ENCODE results near the gene CORO1C.

- TF ChIP-seq CTCF (IDR thresholded peaks at IDR 0.05) (no peak), BCL3 (IDR thresholded peaks at IDR 0.05) (no peak), POLR2AphosphoS2 (conservative IDR thresholded peaks at IDR 0.05; ENCODE audit: low read length) (no peak), RNF2 (IDR thresholded peaks at IDR 0.05; ENCODE audit: borderline replicate concordance, low read depth) (no peak), PBX3 (IDR thresholded peaks at IDR 0.05) (no peak), PHF8 (IDR thresholded peaks at IDR 0.05; ENCODE audit: borderline replicate concordance, low read depth) (no peak), POLR2A (IDR thresholded peaks at IDR 0.05; ENCODE audit: low read length) (no peak), REST (IDR thresholded peaks at IDR 0.05) (no peak), RFX5 (IDR thresholded peaks at IDR 0.05) (no peak), HEYL (CRISPR knock-in tag; IDR thresholded peaks at IDR 0.05) (no peak), RAD21 (conservative IDR thresholded peaks at IDR 0.05 in 1 of 2, IDR thresholded peaks at IDR 0.05 in 1 of 2) (no peak), JUN (IDR thresholded peaks at IDR 0.05) (no peak), SMC3 (IDR thresholded peaks at IDR 0.05) (no peak), EP300 (IDR thresholded peaks at IDR 0.05) (no peak)
Observed at GRCh38 chr12:108770963-108771362, 39.6 kb upstream of the CORO1C start.
